Measurements from ENCODE around the gene VAC14. TPM values are rescaled to one million over a fixed set of nuclear protein-coding genes. Genes with fewer than 3 reads are reported as not detected.

Gene VAC14
- total RNA-seq, 1 donor from 2014 or later, result 21.0 TPM

GRCh38 chr16:70724146-70725023 lies 76.6 kb downstream of the VAC14 start:
- peak overlapping the region; percentile 95 for H3K27ac ChIP-seq (replicated peaks)

GRCh38 chr16:70723740-70724145 lies 77.2 kb downstream of the VAC14 start:
- DNase-seq, result no peak
- H3K9me3 ChIP-seq (replicated peaks), result no peaks in the 10 kb centered on the region
- peaks cover 11% of the 10 kb centered on the region for H3K36me3 ChIP-seq
- no peaks in the 10 kb centered on the region for H3K27me3 ChIP-seq (ENCODE audit: low read depth)
- peaks cover 43% of the 10 kb centered on the region for H3K4me1 ChIP-seq
- peak overlapping the region; percentile 95 for H3K27ac ChIP-seq (replicated peaks)
- intact Hi-C loops (cut with micrococcal nuclease), result no loop called here
- TF ChIP-seq CTCF (IDR thresholded peaks at IDR 0.05; ENCODE audit: borderline replicate concordance), result no peak
- no peak overlapping the region for H3K4me3 ChIP-seq

More at GRCh38 chr16:70724146-70725023, 76.6 kb downstream of the VAC14 start:
- H3K9me3 ChIP-seq (replicated peaks), result no peaks in the 10 kb centered on the region
- TF ChIP-seq CTCF (IDR thresholded peaks at IDR 0.05; ENCODE audit: borderline replicate concordance), result no peak
- H3K4me3 ChIP-seq, result no peak overlapping the region
- H3K36me3 ChIP-seq, result peaks cover 11% of the 10 kb centered on the region
- H3K27me3 ChIP-seq (ENCODE audit: low read depth), result no peaks in the 10 kb centered on the region
- no peak for DNase-seq
- H3K4me1 ChIP-seq, result peaks cover 43% of the 10 kb centered on the region
- intact Hi-C loops (cut with micrococcal nuclease), result no loop called here

GRCh38 chr16:70721202-70721963 lies 79.6 kb downstream of the VAC14 start:
- DNase-seq, result no peak
- no peak overlapping the region for H3K27ac ChIP-seq (replicated peaks)
- peaks cover 28% of the 10 kb centered on the region for H3K4me1 ChIP-seq
- no peak for TF ChIP-seq CTCF (IDR thresholded peaks at IDR 0.05; ENCODE audit: borderline replicate concordance)
- intact Hi-C loops (cut with micrococcal nuclease), result no loop called here
- H3K36me3 ChIP-seq, result peaks cover 11% of the 10 kb centered on the region
- no peaks in the 10 kb centered on the region for H3K9me3 ChIP-seq (replicated peaks)
- no peaks in the 10 kb centered on the region for H3K27me3 ChIP-seq (ENCODE audit: low read depth)
- no peak overlapping the region for H3K4me3 ChIP-seq

- Histone ChIP-seq H3K27me3 (ENCODE audit: low read depth) (no peaks in the 10 kb centered on the region), H3K27ac (replicated peaks) (no peak overlapping the region), H3K36me3 (peaks cover 11% of the 10 kb centered on the region), H3K4me1 (peaks cover 28% of the 10 kb centered on the region), H3K9me3 (replicated peaks) (no peaks in the 10 kb centered on the region), H3K4me3 (no peak overlapping the region)
- TF ChIP-seq CTCF (IDR thresholded peaks at IDR 0.05; ENCODE audit: borderline replicate concordance), result no peak
- DNase-seq, result no peak
- intact Hi-C loops (cut with micrococcal nuclease), result no loop called here
Observed at GRCh38 chr16:70720425-70721201, 80.3 kb downstream of the VAC14 start.

GRCh38 chr16:70717065-70717464 lies 83.9 kb downstream of the VAC14 start:
- no peak for TF ChIP-seq CTCF (IDR thresholded peaks at IDR 0.05; ENCODE audit: borderline replicate concordance)
- intact Hi-C loops (cut with micrococcal nuclease), result no loop called here
- no peaks in the 10 kb centered on the region for H3K9me3 ChIP-seq (replicated peaks)
- H3K27me3 ChIP-seq (ENCODE audit: low read depth), result no peaks in the 10 kb centered on the region
- peaks cover 11% of the 10 kb centered on the region for H3K36me3 ChIP-seq
- H3K4me1 ChIP-seq, result peaks cover 27% of the 10 kb centered on the region
- H3K27ac ChIP-seq (replicated peaks), result no peak overlapping the region
- DNase-seq, result no peak
- no peak overlapping the region for H3K4me3 ChIP-seq
